GM06990 (cell line): ENCODE data around the gene TEDC2.

Experiments used
- DNase-seq: peaks from one replicate; pipeline ENCODE4 v3.0.0-alpha.2; 2011; ENCODE audit not compliant: insufficient read length; ENCODE audit errors: extremely low read depth
- H3K27me3 ChIP-seq: replicated peaks from 2 replicates; pipeline ENCODE4 v1.6.0; 2011; ENCODE audit warnings: low read length; ENCODE audit not compliant: control insufficient read depth, insufficient read depth
- H3K36me3 ChIP-seq: 2 replicates; pipeline ENCODE4 v1.5.1; 2011; ENCODE audit warnings: low read length; ENCODE audit not compliant: control insufficient read depth, insufficient read depth
- H3K4me3 ChIP-seq: replicated peaks from 2 replicates; pipeline ENCODE4 v1.5.1; 2011; ENCODE audit warnings: low read depth, mild to moderate bottlenecking, control low read depth, low read length
- TF ChIP-seq, protein P1 (sequence below): IDR thresholded peaks from 2 replicates; pipeline ENCODE4 v1.5.1; 2011; ENCODE audit warnings: low read length, control low read depth, mild to moderate bottlenecking, inconsistent platforms; ENCODE audit not compliant: insufficient read depth, poor library complexity, severe bottlenecking

TEDC2 gene

DNA sequence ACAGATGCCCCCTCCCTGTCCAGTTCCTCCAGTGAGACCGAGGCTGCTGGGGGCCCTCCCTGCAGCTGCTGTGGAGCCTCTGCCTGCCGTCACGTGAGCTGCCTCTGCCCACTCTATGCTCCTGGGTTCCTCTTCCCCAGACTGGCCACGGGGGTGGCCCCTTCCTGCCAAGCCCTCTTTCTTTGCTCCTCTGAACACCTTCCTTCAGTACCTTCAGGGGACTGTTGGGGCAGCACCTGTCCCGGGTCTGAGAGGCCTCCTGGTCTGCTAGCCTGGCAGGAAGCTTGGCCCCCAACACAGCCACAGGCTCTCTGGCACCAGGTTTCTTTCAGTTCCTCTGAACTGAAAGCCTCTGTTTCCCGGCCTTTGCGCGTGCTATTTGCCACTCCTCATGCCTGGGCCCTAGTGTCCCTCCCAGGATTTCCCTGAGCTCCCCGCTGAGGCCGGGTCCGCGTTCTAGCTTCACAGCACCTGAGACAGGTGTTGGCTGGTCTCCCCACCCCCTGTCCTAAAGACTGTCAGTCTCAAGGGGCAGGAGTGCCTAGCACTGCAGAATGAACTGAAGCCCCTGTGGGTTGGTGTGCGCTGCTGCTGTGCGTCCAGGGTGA is 47.2 kb downstream of the TEDC2 start:
- Histone ChIP-seq H3K27me3 (no peaks in the 10 kb centered on the region), H3K36me3 (no peaks in the 10 kb centered on the region), H3K4me3 (no peak overlapping the region)
- peak; percentile 48 for DNase-seq
- TF ChIP-seq, protein P1, sequence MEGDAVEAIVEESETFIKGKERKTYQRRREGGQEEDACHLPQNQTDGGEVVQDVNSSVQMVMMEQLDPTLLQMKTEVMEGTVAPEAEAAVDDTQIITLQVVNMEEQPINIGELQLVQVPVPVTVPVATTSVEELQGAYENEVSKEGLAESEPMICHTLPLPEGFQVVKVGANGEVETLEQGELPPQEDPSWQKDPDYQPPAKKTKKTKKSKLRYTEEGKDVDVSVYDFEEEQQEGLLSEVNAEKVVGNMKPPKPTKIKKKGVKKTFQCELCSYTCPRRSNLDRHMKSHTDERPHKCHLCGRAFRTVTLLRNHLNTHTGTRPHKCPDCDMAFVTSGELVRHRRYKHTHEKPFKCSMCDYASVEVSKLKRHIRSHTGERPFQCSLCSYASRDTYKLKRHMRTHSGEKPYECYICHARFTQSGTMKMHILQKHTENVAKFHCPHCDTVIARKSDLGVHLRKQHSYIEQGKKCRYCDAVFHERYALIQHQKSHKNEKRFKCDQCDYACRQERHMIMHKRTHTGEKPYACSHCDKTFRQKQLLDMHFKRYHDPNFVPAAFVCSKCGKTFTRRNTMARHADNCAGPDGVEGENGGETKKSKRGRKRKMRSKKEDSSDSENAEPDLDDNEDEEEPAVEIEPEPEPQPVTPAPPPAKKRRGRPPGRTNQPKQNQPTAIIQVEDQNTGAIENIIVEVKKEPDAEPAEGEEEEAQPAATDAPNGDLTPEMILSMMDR, result peak; percentile 35

DNA sequence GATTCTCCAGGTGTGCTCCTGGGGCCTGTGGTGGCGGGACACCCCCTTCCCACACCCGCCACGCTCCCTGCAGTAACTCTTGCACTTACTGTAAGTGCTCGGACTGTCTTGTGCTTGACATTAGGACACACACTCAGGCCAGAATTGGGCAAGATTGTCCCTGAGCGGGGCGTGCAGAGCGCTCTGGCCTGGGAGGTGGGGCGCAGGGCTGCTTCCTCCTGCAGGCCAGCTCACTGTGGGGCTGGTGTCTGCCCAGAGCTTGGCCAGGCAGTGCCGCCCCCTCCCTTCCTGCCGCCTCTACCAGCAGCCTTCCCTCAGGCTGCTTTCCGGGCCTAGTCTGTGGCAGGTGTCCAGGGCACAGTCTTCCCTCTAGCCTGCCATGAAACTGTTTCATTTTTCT is 47.8 kb downstream of the TEDC2 start:
- Histone ChIP-seq H3K27me3 (no peaks in the 10 kb centered on the region), H3K4me3 (no peak overlapping the region), H3K36me3 (no peaks in the 10 kb centered on the region)
- TF ChIP-seq, protein P1, result no peak
- DNase-seq, result no peak

GRCh38 chr16:2508722-2509400 is 49.0 kb downstream of the TEDC2 start:
- no peaks in the 10 kb centered on the region for H3K36me3 ChIP-seq

GRCh38 chr16:2511128-2511800 is 51.4 kb downstream of the TEDC2 start:
- TF ChIP-seq, protein P1, result no peak
- Histone ChIP-seq H3K4me3 (no peak overlapping the region), H3K27me3 (no peaks in the 10 kb centered on the region), H3K36me3 (peaks cover 2% of the 10 kb centered on the region)
- no peak for DNase-seq

More at GRCh38 chr16:2508722-2509400, 49.0 kb downstream of the TEDC2 start:
- TF ChIP-seq, protein P1, result no peak
- DNase-seq, result no peak
- no peak overlapping the region for H3K4me3 ChIP-seq
- no peaks in the 10 kb centered on the region for H3K27me3 ChIP-seq

DNA sequence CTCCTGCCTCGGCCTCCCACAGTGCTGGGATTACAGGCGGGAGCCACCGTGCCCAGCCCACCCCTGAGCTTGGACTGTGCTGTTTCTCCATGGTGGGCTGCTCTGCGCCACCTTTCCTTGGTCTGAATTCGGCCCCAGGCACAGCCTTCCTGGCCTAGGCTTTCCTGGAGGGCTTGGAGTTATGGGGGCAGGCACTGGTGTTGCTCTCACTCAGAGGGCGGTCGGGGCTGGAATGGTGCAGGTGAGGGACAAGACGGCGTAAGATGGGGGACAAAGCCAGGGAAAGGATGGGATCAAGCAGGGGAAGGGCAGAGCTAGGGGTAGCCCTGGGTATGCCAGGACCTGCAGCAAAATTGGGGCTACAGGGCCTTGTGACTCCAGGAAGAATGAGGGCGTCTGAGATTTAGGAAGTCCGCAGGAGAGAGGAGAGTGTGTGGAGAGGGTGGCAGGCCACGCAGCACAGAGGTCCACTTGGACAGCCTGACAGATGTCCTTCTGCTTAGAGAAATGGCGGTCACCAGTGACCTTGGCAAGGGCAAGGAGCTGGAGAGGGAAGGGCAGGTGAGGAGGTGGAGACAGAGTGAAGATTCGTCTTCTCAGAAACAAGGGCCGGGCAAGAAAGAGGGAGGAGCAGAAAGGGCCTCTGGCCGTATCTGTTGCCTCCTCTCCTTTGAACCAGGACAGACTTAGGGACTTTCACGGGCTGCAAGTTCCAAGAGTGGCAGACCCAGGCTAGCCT is 52.3 kb downstream of the TEDC2 start:
- Histone ChIP-seq H3K4me3 (no peak overlapping the region), H3K36me3 (peaks cover 7% of the 10 kb centered on the region), H3K27me3 (no peaks in the 10 kb centered on the region)
- DNase-seq, result no peak
- TF ChIP-seq, protein P1, result no peak
